K562 (cell line): ENCODE data around the gene ZNF407.

Source experiments
- ARID4B ChIP-seq: sonication (generic); formaldehyde crosslinking; IDR thresholded peaks from 2 replicates; pipeline ENCODE4 v1.8.0; 2022; ENCODE audit warnings: mild to moderate bottlenecking, missing genetic modification reagents
- BHLHE40 ChIP-seq: IDR thresholded peaks from 2 replicates; pipeline ENCODE4 v1.6.1; 2011; ENCODE audit warnings: low read length, improper control_type of control experiment
- CTBP1 ChIP-seq: fragments of 450-650 bp; IDR thresholded peaks from 2 replicates; pipeline ENCODE4 v1.6.1; 2016; ENCODE audit warnings: borderline replicate concordance
- CTCF ChIP-seq, 3 experiments: IDR thresholded peaks in 2 of 3; conservative IDR thresholded peaks in 1 of 3; 2 replicates each; pipeline ENCODE4 v1.5.1; 2011 to 2012; ENCODE audit warnings: low read length in 3 of 3, mild to moderate bottlenecking in 3 of 3, control low read depth in 2 of 3, improper control_type of control experiment in 1 of 3, inconsistent platforms in 1 of 3, low read depth in 1 of 3, mixed read lengths in 1 of 3, moderate library complexity in 1 of 3; ENCODE audit not compliant: insufficient read depth in 2 of 3
- CTCFL ChIP-seq: IDR thresholded peaks from 2 replicates; pipeline ENCODE4 v1.6.1; 2011; ENCODE audit warnings: borderline replicate concordance, low read depth, mild to moderate bottlenecking, moderate library complexity, low read length; ENCODE audit not compliant: insufficient read depth, poor library complexity, severe bottlenecking
- EZH2 ChIP-seq: IDR thresholded peaks from 2 replicates; pipeline ENCODE4 v1.6.1; 2012; ENCODE audit warnings: low read depth, mild to moderate bottlenecking, inconsistent platforms, low read length, borderline replicate concordance
- NR2F6 ChIP-seq: fragments of 450-650 bp; formaldehyde crosslinking; IDR thresholded peaks from 2 replicates; pipeline ENCODE4 v1.4.0; 2020; ENCODE audit warnings: mild to moderate bottlenecking
- POLR2AphosphoS5 ChIP-seq: IDR thresholded peaks from 2 replicates; pipeline ENCODE4 v1.6.1; 2011; ENCODE audit warnings: mild to moderate bottlenecking, low read depth, low read length, moderate library complexity; ENCODE audit not compliant: control insufficient read depth, insufficient read depth
- POLR2B ChIP-seq: fragments of 450-650 bp; IDR thresholded peaks from 2 replicates; pipeline ENCODE4 v1.6.1; 2018; ENCODE audit warnings: low read depth; ENCODE audit not compliant: partially characterized antibody
- SMARCC2 ChIP-seq: fragments of 450-650 bp; IDR thresholded peaks from 2 replicates; pipeline ENCODE4 v1.6.1; 2017; ENCODE audit warnings: antibody characterized with exemption, moderate library complexity, mild to moderate bottlenecking, low read depth
- SMC3 ChIP-seq: conservative IDR thresholded peaks from 2 replicates; pipeline ENCODE4 v1.6.1; 2011; ENCODE audit warnings: low read depth, low read length, improper control_type of control experiment; ENCODE audit not compliant: insufficient read depth
- TBP ChIP-seq: optimal IDR thresholded peaks from 2 replicates; pipeline ENCODE3; 2011; ENCODE audit warnings: low read depth, low read length, improper control_type of control experiment
- USF2 ChIP-seq: sonication (generic); formaldehyde crosslinking; IDR thresholded peaks from 2 replicates; pipeline ENCODE4 v1.5.0; 2020; ENCODE audit warnings: missing genetic modification reagents

GRCh38 chr18:74892066-74892627, 294.5 kb downstream of the ZNF407 start:
- TF ChIP-seq CTCFL (no peak), TBP (no peak), CTCF (IDR thresholded peaks at IDR 0.05 in 2 of 3, conservative IDR thresholded peaks at IDR 0.05 in 1 of 3; ENCODE audit: insufficient read depth in 2 of 3, low read depth in 1 of 3, low read length in 3 of 3) (no peak), SMARCC2 (no peak), POLR2B (no peak), POLR2AphosphoS5 (no peak), ARID4B (no peak), SMC3 (no peak), EZH2 (no peak), NR2F6 (no peak), USF2 (CRISPR knock-in tag) (no peak), BHLHE40 (no peak), CTBP1 (no peak)
